H1 (cell line): ENCODE data around the gene MAD2L2. TPM values are rescaled to one million over a fixed set of nuclear protein-coding genes. Genes with fewer than 3 reads are reported as not detected.

Experiments used
- ATF3 ChIP-seq: IDR thresholded peaks from 2 replicates; pipeline ENCODE4 v1.6.1; 2011; ENCODE audit warnings: low read depth, mild to moderate bottlenecking, low read length; ENCODE audit not compliant: insufficient read depth
- CBX8 ChIP-seq: fragments of 300-800, 300-1000 bp; sonication (generic); IDR thresholded peaks from 2 replicates; pipeline ENCODE4 v1.7.1; 2016; ENCODE audit warnings: low read depth, low read length, borderline replicate concordance
- CTBP2 ChIP-seq: IDR thresholded peaks from 2 replicates; pipeline ENCODE4 v1.7.0; 2011; ENCODE audit warnings: borderline replicate concordance, mild to moderate bottlenecking, moderate library complexity, mixed read lengths, low read length; ENCODE audit not compliant: insufficient read depth, insufficient read length
- HDAC6 ChIP-seq: IDR thresholded peaks from one replicate; pipeline ENCODE4 v1.7.1; 2012; ENCODE audit warnings: low read depth, mild to moderate bottlenecking, inconsistent platforms, low read length, moderate library complexity
- JUN ChIP-seq: IDR thresholded peaks from 2 replicates; pipeline ENCODE4 v1.6.1; 2011; ENCODE audit warnings: low read depth, mild to moderate bottlenecking, improper control_type of control experiment, low read length
- TAF1 ChIP-seq: IDR thresholded peaks from 2 replicates; pipeline ENCODE4 v1.6.1; 2011; ENCODE audit warnings: mild to moderate bottlenecking, low read depth, low read length
- TEAD4 ChIP-seq: IDR thresholded peaks from 2 replicates; pipeline ENCODE4 v1.6.1; 2012; ENCODE audit warnings: low read depth, low read length, inconsistent platforms, mixed read lengths
- ZNF274 ChIP-seq: IDR thresholded peaks from 2 replicates; pipeline ENCODE4 v1.7.0; 2012; ENCODE audit warnings: low read length, borderline replicate concordance; ENCODE audit errors: extremely low read depth
- polyA plus RNA-seq, 7 experiments: library from polyadenylated mRNA; depleted of rRNA in 3 of 7; stranded (reverse) in 5 of 7; unstranded in 2 of 7; fragments of >200 nt in 5 of 7; fragments of 200-250 nt in 2 of 7; gene quantifications; 1 replicate in 5 of 7; 2 replicates in 1 of 7; 4 replicates in 1 of 7; pipeline versions ENCODE4 v1.2.1 to v1.2.3, GENCODE V29; 2011 to 2013; ENCODE audit warnings: missing spikeins in 2 of 7, mixed read lengths in 2 of 7
- total RNA-seq: library from RNA; stranded (reverse); fragmentation: NEBNext Ultra II Directional; extraction: Animal tissue kit (Norgen Biotek cat#: 25700); gene quantifications from 2 replicates; pipeline ENCODE4 v1.2.1, GENCODE V29; 2021

The MAD2L2 gene
- total and polyA plus RNA-seq, 2 of the 8 experiments (the other 6 are each of a cell fraction or from before 2014, with no cell fraction given), result 310 to 469 TPM

GRCh38 chr1:11693917-11694316, 13.0 kb upstream of the MAD2L2 start (continued):
- TF ChIP-seq TEAD4 (no peak), JUN (no peak), ATF3 (no peak), CTBP2 (no peak), HDAC6 (no peak), TAF1 (no peak), ZNF274 (no peak), CBX8 (no peak)
